HG02798 (cell line): ENCODE data around the gene SP5.
"Not testable (repeated sequence)": the region's sequence is repeated elsewhere in the genome, so short reads cannot be mapped to it uniquely, and the experiment has no call there.

ENCODE experiments used
- ATAC-seq: cut with Tn5 transposase; IDR thresholded peaks from one replicate; pipeline ENCODE4 v1.9.1; 2021; ENCODE audit warnings: mild to moderate bottlenecking; ENCODE audit not compliant: unreplicated experiment, poor library complexity

Gene SP5

DNA sequence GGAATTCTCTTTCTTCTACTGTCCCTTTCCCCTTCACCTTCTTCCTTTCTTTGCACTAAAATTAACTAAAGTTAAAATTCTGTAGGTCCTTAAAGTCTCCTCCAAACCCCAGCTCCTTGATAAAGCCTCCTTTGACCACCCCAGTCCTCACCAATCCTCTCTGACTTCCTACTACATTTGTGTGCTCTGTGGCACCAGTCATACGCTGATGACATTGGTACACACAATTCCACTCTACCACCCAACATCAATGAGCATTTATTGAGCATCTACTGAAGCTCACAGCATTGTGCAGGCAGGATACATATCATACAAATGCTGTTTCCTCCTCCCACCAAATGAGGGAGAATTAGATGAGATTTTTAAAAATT lies 4.5 kb upstream of the SP5 start:
- ATAC-seq, result no peak

DNA sequence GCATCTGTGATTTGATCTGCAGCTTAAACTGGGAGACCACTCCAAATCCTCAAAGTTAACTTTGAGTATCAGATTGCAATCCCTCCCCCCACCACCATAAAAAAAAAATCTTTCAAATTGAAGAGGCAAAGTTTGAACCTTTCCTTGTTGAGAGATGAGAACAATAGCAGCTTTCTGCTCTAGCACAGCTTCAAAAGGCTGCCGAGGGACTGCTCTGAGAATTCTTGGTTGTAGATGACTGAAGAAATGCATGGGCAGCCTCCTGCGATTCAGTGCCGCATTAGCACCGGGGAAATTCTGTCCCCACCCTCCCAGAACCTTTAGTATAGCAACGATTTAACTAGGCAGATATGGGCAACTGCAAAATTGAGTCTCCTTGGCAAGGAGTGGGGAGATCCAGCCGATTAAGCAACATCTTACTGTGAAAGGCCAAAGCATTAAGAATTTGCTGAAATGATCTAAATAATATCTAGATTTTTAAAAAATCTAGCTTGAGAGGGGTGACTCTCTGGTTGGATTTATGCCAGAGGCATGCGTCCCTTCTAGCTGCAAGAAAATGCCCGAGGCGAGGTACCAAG lies 3.9 kb upstream of the SP5 start:
- no peak for ATAC-seq

DNA sequence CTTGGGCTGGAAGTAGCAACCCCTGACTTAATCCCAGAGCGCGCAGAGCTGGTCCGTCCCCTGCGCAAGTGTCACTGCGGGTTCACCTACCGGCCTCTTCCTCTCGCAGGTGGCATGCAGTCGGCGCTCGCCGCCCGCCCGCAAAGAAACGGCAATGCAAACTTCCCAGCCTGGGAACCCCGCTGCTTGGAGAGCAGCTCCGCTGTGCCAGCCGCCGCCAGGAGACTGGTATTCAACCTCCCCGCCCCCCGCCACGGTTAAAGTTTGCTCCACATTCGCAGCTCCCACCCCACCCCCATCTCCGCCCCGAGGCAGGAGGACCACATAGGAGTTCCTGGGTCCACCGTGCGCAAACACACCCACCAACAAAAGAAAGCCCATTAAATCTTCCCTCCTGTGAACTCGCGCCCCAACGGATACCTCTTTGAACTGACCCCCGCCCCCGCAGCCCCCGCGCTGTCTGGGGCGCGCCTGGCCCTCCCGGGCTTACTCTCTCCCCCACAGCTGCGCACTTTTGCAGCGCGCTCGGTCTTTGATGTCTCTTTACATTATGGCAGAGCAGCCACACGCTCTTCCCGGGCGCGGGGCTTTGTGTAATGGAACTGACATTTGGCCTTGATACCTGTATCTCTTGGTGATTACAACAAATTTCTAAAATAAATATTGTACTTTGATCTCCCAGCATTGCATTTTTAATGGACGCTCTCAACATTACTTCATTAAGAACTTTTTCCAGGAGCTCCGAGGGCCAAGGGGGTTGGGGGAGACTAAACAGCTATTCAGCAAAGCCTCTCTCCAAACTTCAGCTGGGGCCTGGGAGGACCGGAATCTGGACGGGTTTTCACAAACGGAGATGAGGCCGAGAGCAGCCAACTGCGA lies 3.1 kb upstream of the SP5 start:
- ATAC-seq, result no peak

DNA sequence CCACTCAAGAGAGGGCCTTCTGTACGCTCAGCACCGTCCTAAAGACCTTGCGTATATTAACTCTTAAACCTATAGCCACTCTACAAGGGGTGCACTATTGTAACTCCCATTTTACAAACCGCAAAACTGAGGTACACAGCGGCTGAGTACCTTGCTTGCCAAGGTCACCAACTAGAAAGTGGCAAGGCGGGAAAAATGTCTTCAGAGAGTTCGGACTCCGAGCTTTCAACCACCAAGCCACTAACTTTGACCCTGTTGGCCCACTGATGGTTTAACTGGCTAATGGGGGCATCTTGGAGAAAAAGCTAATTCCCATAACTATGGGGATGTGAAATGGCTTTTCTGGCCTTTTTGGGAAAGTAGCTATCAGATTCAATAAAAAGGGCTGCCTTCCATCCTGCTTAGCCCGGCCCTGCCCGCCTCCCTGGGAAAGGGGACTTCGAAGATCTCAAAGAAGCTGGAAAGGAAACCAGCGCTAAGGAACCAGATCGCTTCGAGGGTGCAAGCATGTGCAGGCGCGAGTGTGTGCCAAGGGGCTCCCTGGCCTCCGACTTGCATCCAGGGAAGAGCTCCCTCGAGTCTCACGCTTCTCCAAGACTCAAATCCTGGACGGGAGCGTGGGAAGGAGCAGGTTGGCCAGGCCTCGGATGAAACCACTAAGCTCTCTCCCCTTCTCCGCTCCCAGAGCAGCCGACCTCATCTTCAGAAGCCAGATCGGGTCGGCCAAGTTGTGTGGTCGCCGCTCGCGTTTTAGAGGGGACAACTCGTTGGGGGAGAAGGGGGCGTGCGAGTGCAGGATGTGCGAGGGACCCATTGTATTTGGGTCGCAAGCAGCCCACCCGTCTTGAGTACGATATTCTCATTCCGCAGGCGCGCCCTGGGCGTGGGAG lies 2.2 kb upstream of the SP5 start:
- ATAC-seq, result no peak

DNA sequence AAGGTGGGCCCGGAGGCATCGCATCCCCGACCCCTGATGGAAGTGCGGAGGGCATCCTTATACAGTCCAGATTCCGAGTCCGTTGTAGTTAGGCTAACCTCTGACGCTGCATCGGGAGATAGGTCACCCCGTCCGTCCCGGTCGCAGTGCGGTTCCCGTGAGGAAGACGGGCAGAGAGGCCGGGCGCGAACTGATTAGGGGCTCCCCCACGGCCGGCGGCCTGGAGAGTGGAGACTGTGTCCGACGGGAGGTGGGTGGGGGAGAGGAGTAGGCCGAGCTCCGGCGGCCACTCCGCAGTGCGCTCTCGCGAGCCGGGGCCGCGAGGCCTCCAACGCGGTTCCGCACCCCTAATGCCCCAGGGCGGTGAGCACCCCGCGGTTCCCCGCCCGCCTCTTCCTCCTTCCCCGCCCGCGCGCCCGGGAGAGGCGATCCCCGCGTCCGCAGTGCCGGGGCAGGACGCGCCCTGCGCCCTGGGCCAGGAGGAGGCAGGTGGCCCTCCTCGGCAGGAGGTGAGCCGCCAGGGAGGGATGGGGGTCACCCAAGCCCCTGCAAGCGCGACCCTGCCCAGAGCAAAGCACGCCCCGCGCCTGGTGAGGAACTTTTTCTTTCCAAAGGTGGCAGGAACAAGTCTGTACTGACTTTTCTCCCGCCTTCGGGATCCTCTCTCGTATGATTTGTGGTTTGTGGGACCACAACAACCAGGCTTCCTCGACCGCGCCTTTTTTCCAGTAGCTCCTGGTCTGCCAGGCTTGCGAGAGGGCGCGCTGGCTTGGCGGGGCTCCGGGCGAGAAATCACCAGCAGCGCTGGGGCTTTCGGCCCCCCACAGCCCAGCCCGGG lies 1.4 kb upstream of the SP5 start:
- ATAC-seq, result no peak

DNA sequence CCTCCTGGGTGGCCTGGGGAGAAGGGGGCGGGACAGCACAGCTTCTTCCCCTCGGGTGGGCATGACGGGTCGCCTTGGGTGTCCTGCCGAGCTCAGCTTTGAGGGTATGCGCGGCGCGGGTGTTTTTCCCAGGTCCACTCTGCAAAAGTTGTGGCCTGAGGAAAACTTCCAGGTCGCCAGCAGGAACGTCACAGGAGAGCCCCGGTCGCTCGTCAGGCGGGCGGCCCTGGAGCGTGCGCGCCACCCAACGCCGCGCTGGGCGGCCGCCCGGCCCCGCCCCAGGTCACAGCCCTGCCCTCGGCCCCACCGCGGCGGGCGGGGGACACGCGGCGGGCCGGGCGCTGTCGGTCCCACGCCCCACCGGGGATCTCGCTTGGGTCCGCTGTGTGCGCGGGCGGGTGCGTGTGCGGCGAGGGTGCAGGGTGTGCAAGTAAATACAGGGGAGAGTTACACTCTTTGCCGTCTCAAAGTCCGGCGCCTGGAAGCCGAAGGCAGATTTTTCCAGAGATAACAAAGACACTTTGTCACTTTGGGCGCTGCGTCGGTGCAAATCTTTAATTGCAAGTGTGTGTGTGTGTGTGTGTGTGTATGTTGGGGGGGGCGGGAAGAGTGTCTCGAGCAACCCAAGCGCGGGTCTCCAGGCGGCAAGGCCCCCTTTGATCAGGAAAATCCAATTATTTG lies 616 bp upstream of the SP5 start:
- ATAC-seq, result peak; percentile 51

DNA sequence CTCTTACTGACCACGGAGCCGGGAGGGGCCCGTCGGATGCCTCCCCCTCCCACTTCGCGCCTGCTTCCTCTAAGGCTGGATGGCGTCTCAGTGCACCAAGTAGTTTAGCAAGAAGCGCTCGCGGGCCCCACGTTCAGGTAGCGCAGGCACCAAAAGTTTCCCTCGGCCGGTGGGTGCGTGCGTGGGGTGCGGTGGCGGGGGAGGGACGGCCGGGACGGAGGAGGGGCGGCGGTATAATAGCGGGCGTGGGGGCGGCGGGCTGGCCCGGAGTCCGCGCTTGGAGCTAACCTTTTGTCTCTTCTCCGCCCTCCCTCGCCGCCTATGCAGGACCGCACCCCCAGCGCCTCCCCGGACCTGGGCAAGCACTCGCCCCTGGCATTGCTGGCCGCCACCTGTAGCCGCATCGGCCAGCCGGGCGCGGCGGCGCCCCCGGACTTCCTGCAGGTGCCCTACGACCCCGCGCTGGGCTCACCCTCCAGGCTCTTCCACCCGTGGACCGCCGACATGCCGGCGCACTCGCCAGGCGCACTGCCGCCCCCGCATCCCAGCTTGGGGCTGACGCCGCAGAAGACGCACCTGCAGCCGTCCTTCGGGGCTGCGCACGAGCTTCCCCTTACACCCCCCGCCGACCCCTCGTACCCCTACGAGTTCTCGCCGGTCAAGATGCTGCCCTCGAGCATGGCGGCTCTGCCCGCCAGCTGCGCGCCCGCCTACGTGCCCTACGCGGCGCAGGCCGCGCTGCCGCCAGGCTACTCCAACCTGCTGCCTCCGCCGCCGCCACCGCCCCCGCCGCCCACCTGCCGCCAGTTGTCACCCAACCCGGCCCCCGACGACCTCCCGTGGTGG lies 1.0 kb downstream of the SP5 start:
- ATAC-seq, result no peak

DNA sequence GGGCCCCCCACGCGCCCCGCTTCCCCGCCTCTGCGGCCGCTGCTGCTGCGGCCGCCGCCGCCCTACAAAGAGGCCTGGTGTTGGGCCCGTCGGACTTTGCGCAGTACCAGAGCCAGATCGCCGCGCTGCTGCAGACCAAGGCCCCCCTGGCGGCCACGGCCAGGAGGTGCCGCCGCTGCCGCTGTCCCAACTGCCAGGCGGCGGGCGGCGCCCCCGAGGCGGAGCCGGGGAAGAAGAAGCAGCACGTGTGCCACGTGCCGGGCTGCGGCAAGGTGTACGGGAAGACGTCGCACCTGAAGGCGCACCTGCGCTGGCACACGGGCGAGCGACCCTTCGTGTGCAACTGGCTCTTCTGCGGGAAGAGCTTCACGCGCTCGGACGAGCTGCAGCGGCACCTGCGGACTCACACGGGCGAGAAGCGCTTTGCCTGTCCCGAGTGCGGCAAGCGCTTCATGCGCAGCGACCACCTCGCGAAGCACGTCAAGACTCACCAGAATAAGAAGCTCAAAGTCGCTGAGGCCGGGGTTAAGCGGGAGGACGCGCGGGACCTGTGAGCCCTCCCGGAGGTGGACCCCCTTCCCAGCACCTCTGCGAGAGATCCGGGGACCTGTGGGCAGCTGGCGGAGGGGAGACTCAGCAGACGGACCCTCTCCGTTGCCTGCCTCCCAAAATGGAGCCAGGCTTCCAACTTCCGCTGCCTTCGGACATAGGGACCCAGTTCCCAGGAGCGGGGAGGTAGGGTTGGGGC lies 1.9 kb downstream of the SP5 start:
- ATAC-seq, result no peak

DNA sequence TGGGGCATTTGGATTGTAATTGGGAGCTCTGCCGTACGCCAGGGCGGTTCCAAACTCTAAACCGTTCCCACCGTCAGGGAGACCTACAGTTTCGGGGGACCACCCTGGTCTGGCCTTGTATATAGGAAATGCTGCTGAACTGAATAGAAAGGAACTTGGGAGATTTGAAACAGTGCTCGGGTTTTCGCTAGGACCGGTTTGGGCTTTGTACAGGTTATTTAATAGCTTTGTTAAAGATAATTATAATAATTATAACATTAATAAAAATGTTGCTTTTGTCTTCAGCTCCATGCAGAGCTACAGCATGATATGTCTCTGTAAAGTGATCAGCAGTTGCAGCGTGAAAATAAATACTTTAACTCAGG lies 2.4 kb downstream of the SP5 start:
- no peak for ATAC-seq

DNA sequence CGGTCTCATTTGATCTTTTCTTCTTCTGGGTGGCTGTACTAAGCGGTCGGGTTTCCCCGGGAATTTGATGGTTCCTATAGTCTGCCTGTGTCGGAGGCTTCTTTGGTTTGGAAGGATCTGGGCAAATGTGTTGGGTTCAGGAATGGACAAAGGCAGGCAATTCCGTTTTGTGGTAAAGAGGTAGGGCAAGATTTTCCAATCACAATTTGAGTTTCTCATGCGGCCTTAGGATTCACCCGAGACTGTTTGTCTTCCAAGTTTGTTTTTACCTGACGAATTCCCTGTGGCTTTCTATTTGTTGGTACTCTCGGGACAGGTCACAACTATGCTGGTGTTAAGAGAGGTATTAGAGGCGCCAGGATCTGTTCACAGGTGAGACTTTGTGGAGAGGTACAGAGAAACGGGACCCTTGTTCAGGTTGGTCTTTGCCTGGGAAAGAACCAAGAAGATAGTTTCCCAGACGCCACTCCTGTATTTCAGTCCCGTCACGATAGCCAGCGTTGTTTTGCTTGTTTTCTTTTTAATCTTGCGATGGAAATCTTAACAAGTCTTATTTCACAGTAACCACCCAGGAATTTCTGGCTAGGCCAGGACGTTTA lies 3.0 kb downstream of the SP5 start:
- ATAC-seq, result no peak

DNA sequence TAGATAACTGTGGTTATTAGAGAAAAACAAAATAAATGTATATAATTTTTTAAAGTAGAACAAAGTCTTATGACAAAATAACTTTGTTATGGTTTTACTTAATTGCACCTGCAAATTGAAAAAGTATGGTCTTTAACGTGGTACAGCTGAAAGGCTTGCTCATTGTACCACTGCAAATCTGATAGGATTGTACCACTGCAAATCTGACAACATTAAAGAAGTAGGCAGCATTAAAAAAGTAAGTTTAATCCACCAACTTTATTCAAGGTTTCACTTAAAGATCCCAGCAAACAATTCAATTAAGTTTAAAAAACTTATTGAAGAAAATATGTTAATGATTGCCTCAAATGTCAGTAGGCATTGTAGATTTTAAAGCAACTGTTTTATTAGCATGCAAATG lies 4.7 kb downstream of the SP5 start:
- no peak for ATAC-seq

DNA sequence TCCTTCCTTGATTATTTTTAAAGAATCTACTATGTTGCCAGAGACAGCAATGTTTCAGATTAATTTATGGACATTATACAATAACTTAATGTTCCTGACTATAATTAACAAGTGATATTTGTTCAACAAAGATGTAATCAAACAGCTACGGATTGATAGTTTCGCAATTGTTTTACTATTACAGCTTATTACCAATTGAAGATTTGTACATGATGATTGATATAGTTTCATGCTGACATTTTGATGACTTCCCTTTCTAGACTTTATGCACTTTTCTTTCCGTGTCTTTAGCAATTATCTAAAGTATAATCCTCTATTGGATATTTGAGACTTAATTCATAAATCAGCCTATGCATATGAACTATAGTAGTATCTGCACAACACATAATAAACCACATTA lies 6.5 kb downstream of the SP5 start:
- no peak for ATAC-seq

DNA sequence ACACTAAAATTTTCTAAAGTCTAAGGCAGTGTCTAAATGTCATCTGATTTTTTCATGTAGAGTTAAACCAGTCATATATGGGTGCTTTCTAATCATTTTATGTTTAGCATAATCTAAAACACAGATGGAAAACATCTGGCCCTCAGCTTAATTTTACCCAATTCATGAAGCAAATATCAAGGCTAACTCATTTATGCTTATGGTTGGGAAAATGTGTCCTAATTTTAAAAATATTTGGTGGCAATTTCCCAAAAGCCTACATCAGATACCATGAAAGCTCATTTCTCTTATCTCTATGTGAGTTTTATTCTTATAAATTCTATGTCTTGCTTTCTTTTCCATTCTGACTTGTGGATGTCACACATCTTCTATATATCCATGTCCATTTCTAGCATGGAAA lies 7.2 kb downstream of the SP5 start:
- ATAC-seq, result no peak

DNA sequence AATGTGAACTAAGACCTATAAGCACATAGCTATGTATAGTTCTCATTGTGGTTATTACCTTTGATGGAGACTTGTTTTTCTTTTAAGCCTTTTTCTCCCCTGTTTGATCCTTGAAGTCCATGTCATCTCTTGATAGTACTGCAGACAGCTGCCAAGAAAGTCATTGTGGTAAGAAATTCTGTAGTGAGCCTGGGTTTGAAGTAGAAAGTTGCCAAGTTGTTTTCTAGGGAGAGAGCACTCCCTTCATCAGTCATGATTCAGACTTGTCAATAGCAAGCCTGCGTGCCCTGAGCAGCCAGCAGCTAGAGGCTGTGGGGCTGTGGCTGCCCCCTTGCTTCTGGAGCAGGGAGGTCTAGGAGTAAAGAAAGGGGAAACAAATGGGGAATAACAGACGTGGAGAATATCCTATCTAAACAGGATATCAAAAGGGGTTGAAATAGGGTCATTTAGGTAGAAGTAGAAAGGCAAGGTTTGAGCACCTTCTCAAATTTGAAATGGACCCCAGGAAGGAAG lies 8.4 kb downstream of the SP5 start:
- no peak for ATAC-seq

DNA sequence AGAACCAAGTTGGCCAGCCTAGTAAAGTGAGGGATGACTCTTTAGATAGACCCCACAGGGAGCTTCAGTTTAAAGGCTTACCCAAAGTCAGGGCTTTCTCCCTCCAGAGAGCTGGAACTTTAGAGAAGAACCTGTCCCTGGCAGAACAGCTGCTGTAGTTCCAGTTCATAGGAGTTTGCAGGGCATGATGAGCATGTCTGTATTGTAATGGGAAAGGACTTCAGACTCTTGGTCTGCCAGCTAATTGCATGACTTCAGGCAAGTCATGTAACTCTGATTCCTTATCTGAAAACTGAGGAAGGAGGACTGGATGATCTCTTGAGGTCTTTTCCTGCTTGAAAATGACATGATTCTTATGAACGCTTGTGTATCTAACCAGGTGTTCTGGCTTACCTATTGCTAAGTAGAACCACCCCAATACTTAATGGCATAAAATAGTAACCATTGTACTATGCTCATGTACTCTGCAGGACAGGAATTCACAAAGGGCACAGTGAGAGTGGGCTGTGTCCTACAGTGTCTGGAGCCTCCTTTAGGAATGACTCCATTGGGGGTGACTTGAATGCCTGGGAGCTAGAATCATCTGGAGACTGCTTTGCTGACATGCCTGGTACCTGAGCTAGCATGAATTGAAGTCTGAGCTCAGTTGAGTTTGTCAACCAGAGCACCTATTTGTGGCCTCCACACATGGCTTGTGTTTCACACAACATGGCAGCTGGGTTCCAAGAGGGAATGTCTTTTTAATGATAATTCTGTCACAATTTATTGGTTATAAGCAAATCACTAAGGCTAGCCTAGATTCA lies 18.9 kb downstream of the SP5 start:
- no peak for ATAC-seq

DNA sequence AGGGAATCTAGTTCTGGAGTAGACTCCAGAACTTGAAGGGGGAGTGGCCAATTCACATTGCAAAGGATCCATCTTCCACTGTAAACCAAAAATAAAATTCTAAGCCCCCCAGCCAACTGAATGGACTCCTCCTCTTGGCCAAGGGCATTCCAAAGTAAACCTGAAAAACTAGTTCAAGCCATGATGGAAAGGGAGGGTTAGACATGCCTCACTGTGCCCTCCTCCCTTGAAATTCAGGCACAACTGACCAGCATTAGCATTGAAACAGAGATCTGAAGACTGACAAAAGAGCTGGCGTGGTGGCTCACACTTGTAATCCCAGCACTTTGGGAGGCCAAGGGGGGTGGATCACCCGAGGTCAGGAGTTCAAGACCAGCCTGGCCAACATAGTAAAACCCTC lies 19.5 kb downstream of the SP5 start:
- ATAC-seq, result not testable (repeated sequence)

DNA sequence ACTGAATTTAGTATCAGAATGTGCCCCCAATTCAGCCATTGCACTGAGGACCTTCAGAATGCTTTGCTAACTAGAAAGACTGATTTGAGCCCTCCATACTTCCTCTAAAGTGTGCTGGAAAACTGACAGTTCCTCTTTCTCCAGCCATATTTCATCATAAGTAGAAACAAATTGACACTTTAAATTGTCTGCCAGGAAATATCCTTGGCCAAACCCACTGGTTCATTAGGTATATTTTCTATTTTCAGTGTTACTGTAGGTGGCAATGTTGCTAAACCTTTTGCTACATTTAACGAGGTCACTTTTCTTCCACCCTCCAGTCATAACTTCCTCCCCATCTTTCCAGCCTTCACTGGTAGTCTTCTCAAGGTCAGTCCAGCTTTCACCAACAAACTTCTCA lies 21.5 kb downstream of the SP5 start:
- ATAC-seq, result no peak
